Glomerular visceral epithelial cell (primary cell): Measurements from ENCODE around the gene ZNF443.
"Not testable (repeated sequence)": the region's sequence is repeated elsewhere in the genome, so short reads cannot be mapped to it uniquely, and the experiment has no call there.

ENCODE experiments used
- DNase-seq: peaks from one replicate; pipeline ENCODE4 v3.0.0-alpha.2; 2016; ENCODE audit errors: extremely low spot score

Gene ZNF443

DNA sequence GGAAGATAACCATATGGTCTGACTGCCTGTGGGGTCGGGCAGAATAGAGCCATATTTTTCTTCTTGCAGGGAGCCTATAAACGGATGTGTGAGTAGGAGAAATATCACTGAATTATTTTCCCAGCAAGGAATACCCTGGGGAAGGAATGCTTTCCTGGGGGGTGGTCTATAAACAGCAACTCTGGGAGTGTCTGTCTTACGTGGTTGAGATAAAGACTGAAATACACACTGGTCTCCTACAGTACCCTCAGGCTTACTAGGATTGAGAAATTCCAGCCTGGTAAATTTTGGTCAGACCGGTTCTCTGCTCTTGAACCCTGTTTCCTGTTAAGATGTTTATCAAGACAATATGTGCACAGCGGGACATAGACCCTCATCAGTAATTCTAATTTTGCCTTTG lies 23.5 kb downstream of the ZNF443 start:
- not testable (repeated sequence) for DNase-seq

GRCh38 chr19:12411893-12412292 lies 28.9 kb downstream of the ZNF443 start:
- no peak for DNase-seq

DNA sequence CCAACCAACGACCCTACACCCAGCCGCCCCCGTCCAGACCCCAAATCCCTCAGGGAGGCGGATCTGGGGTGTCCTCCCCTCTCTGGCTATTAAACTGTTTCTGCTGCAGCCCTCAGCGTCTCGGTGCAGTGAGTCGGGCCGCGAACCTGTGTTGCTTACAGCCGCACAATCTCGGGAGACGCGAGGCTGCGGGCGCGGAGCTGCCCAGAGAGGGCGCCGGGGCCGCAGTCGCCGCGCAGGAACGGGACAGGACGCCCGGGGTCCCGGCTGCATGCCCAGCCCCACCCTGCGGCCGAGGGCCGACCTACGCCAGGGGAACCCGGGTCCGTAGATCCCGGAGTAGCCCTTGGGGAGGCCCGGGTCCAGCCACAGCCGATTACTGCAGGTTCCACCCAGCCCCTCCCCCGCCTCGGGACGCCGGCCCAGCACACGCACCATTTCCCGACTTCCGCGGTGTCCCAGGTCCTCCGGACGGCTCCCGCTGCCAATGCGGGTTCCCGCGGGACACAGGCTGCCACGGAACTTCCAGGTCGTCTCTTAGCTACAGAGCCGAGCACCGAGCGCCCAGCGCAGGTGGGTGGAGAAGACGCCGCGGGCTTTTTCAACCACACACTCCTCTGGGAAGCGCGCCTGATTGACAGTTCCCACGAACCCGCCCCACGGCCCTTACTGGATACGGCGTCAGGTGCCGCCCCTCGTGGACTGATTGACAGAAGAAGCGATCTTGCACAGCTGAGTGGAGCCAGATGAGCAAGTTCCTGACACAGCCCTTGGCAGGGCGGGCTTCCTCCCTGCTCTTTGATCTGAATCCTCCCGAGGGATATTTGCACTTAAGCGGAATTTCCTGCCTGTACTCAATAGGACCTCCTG lies 40.0 kb downstream of the ZNF443 start, which contains the start of gene ZNF799:
Gene ZNF799, minus strand, starts transcription at position 639 of the 870 bp plus-strand sequence. Its CDS starts 201 bp downstream, at position 438.
- DNase-seq, result peak; percentile 97

- DNase-seq, result peak; percentile 59
Observed at GRCh38 chr19:12399901-12400632, 40.8 kb downstream of the ZNF443 start.

DNA sequence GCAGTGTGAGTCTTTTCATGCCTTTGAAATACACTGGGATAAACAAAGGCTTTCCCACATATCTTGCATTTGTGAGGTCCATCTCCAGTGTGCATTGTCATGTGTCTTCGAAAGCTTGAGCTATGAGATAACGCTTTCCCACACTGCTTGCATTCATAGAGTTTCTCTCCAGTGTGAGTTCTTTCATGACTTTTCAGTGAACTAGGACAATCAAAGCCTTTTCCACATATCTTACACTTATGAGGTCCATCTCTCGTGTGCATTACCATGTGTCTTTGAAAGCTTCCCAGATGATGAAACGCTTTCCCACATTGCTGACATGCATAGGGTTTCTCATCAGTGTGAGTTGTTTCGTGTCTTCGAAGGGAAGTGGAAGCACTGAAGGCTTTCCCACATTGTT lies 49.7 kb downstream of the ZNF443 start:
- DNase-seq, result not testable (repeated sequence)

- DNase-seq, result not testable (repeated sequence)
Observed at GRCh38 chr19:12386365-12386764, 54.5 kb downstream of the ZNF443 start.

GRCh38 chr19:12380444-12380737 lies 60.4 kb downstream of the ZNF443 start:
- no peak for DNase-seq

DNA sequence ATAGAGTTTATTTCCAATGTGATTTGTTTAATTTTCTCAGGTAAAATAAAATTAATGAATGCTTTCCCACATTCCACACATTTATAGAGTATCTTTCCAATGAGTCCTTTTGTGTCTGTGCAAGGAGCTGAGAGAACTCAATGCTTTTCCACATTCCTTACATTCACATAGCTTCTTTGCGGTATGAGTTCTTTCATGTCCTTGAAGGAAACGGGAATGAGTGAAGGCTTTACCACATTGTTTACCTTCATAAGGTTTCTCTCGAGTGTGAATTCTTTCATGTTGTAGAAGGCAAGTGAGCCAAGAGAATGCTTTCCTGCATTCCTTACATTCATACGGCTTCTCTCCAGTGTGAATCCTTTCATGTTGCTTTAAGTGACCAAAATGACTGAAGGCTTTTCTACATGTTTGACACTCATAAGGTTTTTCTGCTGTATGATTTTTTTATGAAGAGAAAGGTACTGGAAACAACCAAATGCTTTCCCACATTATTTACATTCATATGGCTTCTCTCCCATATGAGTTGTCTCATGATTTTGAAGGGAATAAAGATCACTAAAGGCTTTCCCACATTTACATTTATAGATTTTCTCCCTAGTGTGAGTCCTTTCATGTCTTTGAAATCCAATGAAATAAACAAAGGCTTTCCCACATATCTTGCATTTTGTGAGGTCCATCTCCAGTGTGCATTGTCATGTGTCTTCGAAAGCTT lies 60.9 kb downstream of the ZNF443 start:
- DNase-seq, result no peak
